ENCODE data around the gene ZNRF4. TPM values are rescaled to one million over a fixed set of nuclear protein-coding genes. Genes with fewer than 3 reads are reported as not detected.
"Not testable (repeated sequence)": the region's sequence is repeated elsewhere in the genome, so short reads cannot be mapped to it uniquely, and the experiment has no call there.

ZNRF4 gene
- polyA plus RNA-seq, 1 donor, result not detected

DNA sequence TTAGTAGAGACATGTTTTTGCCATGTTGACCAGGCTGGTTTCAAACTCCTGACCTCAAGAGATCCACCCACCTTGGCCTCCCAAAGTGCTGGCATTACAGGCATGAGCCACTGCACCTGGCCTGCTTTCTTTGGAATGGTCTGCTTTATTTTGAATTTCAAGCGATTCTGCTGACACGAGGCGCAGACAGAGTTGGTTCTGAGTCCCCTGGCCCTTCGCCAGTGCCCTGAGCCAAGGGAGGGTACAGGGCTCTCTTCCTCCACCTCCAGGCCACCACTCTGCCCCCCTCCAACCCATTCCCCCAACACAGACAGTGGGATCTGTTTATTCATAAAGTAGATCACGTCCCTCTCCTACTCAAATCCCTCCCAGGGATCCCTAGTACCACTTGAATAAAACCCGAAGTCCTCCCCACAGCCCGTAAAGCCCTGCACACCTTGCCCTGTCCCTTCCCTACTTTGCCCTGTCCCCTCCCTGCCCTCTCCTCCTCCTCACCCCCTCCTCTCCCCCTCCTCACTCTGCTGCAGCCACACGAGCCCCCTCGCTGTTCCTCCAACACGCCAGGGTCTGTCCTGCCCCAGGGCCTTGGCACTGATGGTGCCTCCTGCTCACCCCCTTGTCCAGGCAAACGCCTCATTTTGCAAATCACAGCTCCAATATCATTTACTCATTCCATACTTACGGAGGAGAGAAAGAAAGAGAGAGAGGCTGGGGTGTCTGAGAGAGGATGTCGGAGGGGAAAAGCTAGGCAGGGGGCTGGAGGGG is 22.4 kb downstream of the ZNRF4 start:
- no peak for DNase-seq (ENCODE audit: low read depth)

DNA sequence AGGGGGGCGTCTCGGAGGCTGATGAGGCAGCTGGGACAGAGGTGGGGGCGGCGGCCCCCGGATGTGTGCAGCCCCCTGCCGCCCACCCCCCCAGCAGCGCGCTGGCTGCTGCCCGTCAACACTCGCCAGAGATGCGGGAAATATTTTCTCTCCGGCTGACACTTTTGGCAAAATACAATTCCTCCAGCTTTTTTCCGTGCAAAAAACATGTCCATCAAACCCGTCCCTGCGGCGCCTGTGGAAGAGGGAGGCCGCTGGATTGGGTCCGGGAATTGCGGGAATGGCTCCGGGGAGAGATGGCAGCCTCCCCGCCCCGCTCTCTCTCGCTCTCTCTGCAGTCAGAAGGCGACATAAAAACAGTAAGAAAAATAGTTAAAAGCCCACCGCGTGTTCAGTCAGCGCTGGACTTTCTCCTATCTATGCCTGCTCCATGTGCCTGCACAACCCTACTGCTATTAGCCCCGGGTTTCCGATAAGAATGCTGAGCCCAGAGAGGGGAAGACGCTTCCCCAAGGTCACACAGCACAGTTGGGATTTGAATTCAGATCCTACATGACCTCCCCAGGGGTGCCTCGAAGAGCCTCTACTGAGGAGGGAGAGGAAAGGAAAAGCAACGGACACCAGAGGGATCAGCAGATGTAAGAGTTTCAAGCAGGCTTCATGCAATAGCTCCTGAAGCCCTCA is 23.2 kb downstream of the ZNRF4 start:
- DNase-seq (ENCODE audit: low read depth), result no peak

DNA sequence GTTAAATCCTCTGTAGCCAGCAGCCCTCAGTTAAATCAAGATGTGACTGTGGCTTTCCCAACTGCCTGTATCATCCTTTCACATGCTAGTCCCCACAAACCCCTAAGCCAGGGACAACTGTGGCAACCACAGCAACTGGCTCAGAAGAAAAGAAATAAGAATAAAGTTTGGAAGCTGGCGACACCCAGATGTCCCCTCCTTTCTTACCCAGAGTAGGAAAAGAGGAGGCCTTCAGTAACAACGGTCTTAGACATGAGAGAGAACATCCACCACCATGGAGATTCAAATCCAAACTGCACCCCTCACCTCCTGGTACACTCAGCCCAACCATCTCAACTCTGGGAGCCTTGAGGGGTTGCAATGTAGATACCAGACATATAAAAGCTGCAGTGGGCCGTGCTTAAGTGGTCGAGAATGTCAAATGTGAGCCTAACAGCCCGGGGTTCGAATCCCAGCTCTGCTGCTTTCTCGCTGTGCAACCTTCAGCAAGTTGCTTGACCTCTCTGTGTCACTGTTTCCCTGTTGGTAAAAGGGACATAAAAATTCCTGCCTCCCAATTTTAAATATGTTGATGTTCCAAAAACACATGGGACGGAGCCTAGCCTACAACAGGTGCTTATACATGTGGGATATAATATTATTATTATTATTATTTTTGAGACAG is 23.8 kb downstream of the ZNRF4 start:
- DNase-seq (ENCODE audit: low read depth), result no peak

DNA sequence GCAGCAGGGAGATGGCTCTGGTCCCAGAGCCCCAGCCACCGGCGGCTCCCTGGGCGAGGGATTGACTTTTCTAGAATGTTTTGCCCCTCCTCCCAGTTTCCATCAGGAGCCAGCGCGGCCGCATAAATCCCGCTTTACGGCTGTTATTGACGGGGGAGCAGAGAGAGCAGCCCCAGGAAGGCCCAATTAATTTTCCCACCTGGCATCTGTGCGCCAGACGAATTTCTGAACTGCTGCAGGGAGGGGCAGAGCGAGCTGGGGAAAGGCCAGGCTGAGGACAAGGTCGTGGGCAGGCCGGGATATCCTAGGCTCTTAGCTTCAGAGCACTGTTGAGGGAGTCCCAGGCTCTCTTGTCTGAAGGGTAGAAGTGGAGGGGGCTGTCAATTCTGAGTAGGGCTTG is 24.7 kb downstream of the ZNRF4 start:
- DNase-seq (ENCODE audit: low read depth), result no peak

DNA sequence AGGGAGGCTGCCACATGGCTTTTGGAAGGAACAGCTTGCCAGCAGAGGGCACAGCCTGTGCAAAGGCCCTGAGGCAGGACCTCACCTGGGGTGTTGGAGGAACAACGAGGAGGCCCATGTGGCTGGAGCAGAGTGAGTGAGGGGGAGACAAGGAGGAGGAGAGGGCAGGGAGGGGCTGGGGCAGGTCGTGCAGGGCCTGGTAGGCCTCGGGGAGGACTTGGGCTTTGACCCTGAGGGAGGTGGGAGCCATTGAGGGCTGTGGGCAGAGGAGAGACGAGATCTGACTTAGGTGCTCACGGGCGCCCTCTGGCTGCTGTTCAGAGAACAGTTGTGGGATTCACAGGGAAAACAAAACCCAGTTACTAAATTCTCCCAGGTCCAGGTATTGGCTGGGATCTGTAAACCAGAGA is 25.2 kb downstream of the ZNRF4 start:
- no peak for DNase-seq (ENCODE audit: low read depth)

DNA sequence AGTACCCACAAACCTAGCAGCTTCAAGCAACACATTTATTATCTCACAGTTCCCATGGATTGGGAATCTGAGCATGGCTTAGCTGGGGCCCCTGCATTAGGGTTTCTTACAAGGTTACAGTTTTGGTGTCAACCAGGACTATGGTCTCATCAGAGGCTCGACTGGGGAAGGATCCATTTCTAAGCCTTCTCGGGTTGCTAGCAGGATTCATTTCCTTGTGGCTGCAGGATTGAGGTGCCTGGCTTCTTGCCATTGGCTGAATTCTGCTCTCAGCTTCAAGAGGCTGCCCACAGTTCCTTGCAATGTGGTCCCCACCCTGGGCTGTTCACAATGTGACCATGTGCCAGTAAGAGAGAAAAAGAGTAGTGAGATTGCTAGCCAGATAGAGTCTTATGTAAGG is 26.7 kb downstream of the ZNRF4 start:
- no peak for DNase-seq (ENCODE audit: low read depth)

DNA sequence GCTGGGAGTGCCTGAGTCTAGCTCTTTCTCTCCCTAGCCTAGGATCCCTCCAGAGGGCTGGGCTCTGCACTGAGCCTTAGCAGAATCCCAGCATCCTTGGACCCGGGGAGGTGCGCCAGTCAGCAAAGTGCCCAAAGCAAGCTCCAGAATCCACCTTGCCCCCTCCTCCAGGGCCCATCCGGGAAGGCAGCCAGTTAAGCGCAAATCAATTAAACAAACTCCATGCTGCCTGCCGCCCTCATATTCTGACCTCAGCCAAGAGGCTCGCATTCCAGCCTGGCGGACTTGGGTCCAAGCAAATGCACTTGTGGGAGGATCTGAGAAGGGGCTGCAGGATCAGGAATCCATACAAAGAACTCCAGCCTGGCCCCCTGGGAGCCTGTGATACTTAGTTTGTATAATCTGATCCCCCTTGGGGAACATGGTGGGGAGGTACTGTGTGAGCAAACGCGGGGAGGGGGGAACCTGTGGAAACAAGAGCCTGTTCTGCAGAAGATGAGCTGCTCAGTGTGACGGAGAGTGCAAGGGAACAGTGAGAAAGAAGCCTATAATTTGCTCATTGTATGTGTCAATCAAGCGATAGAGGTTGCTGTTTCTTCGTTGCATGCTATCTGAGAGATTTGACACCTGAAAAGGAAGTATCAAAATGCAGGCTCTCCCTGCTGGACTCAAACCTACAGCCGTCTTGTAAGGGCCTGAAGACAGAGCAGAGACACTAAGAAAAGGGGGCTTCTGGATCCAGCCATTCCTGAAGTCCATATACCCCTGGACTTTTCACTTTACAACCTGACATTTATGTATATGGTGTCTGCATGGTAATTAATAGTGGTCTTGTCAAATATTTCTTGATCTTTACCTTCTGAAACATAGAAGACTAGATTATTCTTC is 29.4 kb downstream of the ZNRF4 start:
- no peak for DNase-seq (ENCODE audit: low read depth)

DNA sequence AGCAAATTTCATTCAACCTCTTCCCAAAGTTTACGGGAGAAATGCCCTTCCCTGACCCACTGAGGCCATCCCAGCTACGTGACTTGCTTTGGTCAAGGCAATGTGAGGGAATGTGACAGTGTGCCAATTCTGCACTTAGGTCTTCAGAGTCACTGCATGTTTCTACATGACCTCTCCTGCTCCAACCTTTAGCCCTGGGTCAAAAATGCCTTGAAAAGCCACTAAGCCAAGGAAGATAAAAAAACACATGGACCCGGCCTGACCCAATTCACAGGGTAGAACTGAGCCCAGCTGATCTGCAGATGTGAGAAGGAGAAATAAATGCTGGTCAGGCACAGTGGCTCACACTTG is 30.0 kb downstream of the ZNRF4 start:
- no peak for DNase-seq (ENCODE audit: low read depth)

DNA sequence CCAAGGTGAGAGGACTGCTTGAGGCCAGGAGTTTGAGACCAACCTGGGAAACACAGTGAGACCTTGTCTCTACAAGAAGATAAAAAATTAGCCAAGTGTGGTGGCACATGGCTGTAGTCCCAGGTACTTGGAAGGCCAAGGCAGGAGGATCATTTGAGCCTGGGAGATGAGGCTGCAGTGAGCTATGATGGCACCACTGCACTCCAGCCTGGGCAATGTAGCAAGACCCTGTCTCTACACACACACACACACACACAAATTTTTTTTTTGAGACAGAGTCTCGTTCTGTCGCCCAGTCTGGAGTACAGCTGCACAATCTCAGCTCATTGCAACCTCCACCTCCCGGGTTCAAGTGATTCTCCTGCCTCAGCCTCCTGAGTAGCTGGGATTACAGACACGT is 30.4 kb downstream of the ZNRF4 start:
- not testable (repeated sequence) for DNase-seq (ENCODE audit: low read depth)

DNA sequence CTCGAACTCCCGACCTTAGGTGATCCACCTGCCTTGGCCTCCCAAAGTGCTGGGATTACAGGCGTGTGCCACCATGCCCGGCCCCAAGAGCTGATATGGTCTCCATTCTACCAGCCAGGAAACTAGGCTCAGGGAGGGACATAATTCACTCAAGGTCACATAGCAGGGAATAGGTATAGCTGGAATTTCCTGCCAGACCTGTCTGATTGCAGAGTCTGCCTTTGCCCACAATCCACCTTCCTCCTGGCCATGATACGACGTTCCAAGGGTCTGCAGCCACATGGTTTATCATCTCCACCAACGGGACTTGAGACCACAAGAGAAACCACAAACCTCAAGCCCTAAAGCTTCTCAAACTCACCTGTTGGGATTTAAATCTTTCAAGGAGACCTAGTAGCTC is 32.0 kb downstream of the ZNRF4 start:
- no peak for DNase-seq (ENCODE audit: low read depth)

DNA sequence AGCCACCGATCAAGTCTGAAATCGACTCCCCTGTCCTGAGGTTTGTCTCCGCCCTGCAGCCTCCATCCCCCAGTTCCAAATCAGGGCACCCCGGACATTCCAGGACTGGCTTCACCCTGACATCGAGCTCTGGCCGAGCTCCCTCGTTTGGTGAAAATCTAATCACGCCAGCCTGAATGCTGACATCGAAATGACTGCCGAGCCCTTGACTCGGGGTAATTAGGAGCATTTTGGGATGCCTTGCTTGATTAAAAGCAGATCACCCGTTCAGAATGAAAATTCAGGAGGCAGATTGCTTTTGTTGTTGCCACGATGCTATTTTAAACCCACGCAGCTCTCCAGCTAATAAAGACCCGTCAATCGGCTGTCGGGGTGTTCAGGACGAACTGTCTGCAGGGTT is 34.3 kb downstream of the ZNRF4 start:
- DNase-seq (ENCODE audit: low read depth), result no peak

DNA sequence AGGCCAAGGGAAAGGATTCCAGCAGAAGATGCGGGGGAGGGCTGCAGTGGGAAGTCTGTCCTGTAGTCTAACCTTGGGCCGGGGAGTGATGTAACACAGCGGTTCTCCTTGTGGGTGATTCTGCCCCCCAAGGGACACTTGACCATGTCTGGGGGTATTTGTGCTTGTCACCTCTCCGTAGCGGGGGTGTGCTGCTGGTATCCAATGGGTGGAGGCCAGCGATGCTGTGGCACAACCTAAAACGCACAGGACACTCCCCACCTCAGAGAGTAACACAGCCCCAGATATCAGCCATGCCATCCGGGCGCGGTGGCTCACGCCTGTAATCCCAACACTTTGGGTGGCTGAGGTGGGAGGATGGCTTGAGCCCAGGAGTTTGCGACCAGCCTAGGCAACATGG is 36.3 kb downstream of the ZNRF4 start:
- no peak for DNase-seq (ENCODE audit: low read depth)

DNA sequence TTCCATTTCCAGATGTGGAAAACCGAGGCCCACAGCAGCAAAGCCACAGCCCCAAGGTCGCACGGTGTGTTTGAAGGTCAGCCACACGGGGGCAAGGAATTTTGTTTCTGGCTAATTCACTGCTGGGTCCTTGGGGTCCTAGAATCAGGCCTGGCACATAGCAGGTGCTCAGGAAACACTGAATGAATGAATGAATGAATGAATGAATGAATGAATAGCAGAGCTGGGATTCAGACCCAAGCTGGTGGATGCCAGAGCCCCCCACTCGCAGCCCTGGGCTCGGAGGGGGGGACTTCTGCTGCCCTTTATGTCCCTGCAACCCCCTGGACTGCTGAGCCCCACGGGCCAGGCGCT is 37.0 kb downstream of the ZNRF4 start:
- DNase-seq (ENCODE audit: low read depth), result no peak

DNA sequence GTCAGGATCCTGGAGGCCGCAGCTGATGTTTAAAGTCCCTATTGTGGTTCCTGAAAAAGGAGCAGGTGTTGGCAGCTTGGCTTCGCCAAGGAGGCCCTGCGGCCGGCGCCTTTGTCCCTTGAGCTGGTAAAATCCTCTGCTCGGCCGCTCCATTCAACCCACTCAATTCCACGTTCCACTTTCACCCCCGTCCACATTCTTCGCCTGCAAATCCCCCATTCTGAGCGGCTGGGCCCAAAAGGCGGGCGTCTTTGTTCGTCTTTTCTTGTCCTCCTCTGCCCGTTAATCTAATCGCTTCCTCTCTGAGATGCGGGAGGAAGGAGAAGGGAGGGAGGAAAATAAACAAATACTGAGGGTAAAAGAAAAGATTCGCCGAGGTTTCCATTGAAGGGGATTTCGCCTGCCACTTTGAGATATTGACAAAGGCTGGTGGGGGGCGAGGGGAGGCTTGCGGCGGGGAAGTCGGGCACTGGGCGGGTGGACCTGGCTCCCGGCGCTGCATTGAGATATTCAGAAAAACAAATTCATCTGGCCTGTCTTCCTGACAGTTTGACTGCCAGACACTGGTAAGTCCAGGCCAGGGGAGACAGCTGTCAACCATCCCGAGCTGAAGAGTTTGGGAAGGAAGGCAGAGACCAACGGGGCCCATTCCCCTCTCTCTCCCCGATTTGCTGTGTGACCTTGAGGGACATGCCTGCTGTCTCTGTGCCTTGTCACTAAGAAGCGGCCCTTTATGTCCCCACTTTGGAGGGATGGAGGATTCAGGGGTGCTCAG is 37.6 kb downstream of the ZNRF4 start:
- DNase-seq (ENCODE audit: low read depth), result no peak

DNA sequence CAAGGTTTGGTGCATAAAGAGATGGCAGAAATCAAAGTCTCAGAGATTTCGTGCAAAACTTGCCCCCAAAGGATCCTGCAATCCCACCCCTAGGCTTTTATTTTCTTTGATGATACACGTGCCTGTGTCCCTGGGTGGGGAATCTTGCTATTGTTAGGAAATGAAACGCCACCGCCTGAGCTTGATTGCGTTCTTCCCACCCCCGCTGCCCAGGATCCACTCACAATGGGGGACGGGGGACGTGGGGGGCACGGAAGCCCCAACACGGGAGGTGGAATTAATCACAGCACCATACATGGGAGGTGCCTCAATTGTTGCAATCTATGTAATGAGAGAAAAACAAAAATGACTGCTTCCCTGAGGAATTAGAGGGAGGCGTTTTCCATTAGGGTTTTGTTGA is 39.6 kb downstream of the ZNRF4 start:
- DNase-seq (ENCODE audit: low read depth), result no peak

DNA sequence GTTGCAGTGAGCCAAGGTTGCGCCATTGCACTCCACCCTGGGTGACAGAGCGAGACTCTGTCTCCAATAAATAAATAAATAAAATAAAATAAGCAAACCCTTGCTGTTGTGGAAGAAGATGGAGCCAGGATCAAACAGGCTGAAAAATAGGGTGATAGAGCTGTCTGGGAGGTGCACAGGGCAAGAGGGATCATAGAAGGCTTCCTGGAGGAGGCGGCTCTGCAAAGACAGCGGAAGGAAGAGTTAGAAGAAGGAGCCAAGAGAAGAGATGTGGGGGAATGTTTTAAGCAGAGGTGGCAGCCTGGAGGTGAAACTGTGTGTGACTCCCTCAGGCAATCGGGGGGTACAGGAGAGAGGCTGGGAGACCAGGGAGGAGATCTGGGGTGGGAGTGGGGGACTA is 40.6 kb downstream of the ZNRF4 start:
- DNase-seq (ENCODE audit: low read depth), result no peak

DNA sequence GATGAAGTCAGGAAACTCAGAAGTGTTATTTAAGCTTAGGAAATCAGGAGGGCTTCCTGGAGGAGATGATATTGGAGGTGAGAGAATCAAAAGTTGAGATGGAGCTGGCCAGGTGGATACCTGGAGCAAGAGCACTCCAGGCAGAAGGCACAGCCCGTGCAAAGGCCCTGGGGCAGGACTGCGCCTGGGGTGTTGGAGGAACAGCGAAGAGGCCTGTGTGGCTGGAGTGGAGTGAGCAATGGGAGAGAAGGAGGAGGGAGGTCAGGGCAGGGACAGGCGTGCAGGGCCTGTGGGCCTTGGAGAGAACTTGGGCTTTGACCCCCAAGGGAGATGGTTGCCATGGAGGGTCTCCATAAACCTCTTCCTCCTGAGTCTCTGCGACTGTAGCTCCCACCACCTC is 42.1 kb downstream of the ZNRF4 start:
- no peak for DNase-seq (ENCODE audit: low read depth)

DNA sequence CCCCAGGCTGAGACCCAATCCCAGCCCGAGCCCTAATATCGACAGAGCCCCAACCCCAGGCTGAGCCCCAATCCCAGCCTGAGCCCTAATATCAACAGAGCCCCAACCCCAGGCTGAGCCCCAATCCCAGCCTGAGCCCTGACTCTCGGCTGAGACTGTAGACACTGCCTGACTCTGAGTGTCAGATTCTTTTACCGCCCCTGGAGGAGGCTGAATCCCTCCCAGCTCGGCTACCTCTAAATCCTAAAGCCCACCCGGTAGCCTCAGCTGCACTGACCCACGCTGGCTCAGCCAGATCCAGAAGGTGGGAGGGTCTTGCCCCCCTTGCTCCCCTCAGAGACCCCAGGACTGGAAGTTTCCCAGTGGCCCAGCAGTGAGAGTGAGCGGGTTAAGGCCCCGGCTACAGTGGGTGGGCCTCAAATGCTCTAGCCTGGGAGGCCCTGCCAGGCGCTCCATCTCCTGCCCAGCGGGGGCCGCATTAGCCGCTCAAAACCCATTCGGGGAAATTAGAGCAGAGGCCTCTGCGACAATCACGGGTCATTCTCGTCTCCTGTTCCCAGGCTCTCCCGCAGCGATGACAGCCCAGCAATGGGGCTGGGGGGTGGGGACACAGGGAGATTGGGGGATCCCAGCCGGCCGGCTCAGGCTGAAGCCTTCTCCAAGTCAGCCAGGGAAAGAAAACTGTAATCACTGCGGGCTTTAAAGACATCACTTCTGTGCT is 43.8 kb downstream of the ZNRF4 start:
- DNase-seq (ENCODE audit: low read depth), result no peak

DNA sequence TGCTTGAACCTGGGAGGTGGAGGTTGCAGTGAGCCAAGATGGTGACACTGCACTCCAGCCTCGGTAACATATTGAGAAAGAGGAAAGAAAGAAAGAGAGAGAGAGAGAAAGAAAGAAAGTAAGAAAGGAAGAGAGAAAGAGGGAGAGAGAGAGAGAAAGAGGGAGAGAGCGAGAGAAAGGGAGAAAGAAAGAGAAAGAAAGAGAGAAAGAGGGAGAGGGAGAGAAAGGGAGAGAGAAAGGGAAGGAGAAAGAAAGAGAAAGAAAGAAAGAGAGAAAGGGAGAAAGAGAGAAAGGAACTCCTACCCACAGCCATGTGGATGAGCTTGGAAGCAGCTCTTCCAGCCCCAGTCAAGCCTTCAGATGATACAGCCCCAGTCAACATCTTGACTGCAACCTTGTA is 46.7 kb downstream of the ZNRF4 start:
- DNase-seq (ENCODE audit: low read depth), result no peak

DNA sequence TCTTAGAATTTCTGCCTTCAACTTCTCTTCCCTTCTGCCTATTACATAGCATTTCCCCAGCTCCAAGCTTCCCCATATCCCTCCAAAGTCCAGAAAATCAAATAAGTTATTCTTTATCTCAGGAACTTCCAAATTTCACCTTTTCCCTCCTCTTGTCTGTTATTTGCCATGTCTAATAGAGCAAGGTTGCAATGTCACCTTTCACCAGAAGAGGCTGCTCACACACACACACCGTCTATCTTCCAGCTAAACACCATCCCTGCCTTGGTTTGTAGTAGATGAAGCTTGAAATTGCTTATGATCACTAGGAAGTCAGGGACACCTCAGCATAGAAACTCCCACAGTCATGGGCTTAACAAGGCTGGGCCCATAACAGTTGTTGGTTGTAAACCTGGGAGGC is 48.4 kb downstream of the ZNRF4 start:
- DNase-seq (ENCODE audit: low read depth), result no peak

DNA sequence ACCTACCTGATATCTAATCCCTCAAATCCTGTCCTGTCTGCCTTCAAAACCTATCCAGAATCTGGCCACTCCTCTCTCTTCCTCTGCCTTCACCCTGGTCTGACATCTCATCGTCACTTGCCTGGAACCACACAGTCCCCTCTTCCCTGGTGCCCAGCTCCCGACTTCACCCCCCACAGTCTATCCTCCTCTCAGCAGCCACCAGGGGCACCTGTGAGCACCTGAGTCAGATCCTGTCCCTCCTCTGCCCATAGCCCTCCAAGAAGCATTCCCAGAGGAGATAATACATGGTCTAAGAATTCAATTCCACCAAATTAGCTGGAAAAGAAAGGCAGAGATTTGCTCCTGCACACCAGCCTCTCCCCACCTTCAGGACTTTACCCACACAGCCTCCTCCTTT is 48.9 kb downstream of the ZNRF4 start:
- no peak for DNase-seq (ENCODE audit: low read depth)

Data from forelimb muscle (tissue), 1 donor.